Gastroesophageal sphincter (tissue), 4 donors: ENCODE data around the gene CD82. TPM values are rescaled to one million over a fixed set of nuclear protein-coding genes. Genes with fewer than 3 reads are reported as not detected.

Source experiments
- ATAC-seq: fragments of 150-250 bp; one replicate; pipeline ENCODE4 v1.9.1; 2016; ENCODE audit warnings: mild to moderate bottlenecking, moderate library complexity
- H3K27ac ChIP-seq, 4 donors: fragments of 200-600 bp; sonication (generic) in 3 of 4; 1 replicate in 3 of 4; 2 replicates in 1 of 4; pipeline ENCODE4 v1.5.1; 2016 to 2019
- H3K27me3 ChIP-seq: fragments of 200-600 bp; sonication (generic); one replicate; pipeline ENCODE4 v1.5.1; 2019
- H3K36me3 ChIP-seq, 2 donors: fragments of 200-600 bp; sonication (generic); one replicate each; pipeline ENCODE4 v1.5.1; 2019; ENCODE audit warnings: control low read depth in 1 of 2
- H3K4me1 ChIP-seq, 3 donors: fragments of 200-600 bp; sonication (generic); 1 replicate in 2 of 3; 2 replicates in 1 of 3; pipeline ENCODE4 v1.5.1; 2016 to 2019; ENCODE audit warnings: control low read depth in 2 of 3
- H3K4me3 ChIP-seq, 2 donors: fragments of 200-600 bp; sonication (generic); one replicate each; pipeline ENCODE4 v1.5.1; 2019; ENCODE audit warnings: mild to moderate bottlenecking in 1 of 2, moderate library complexity in 1 of 2
- H3K9me3 ChIP-seq, 3 donors: fragments of 200-600 bp; sonication (generic); one replicate each; pipeline ENCODE4 v1.5.1; 2017 to 2019; ENCODE audit warnings: control low read depth in 2 of 3
- CTCF ChIP-seq, 4 experiments: fragments of 200-600 bp in 2 of 4; fragments of 450-650 bp in 2 of 4; sonication (generic) in 1 of 4; IDR thresholded peaks; one replicate each; pipeline ENCODE4 v1.5.1; 2017 to 2019; ENCODE audit warnings: antibody characterized with exemption in 4 of 4, mild to moderate bottlenecking in 2 of 4, moderate library complexity in 2 of 4
- EP300 ChIP-seq: sonication (generic); formaldehyde crosslinking; IDR thresholded peaks from one replicate; pipeline ENCODE4 v1.6.1; 2017; ENCODE audit warnings: antibody characterized with exemption, mild to moderate bottlenecking
- POLR2A ChIP-seq, 2 donors: fragments of 450-650 bp; IDR thresholded peaks; one replicate each; pipeline ENCODE4 v1.6.1; 2017; ENCODE audit warnings: antibody characterized with exemption in 2 of 2, mild to moderate bottlenecking in 2 of 2, moderate library complexity in 1 of 2
- POLR2AphosphoS5 ChIP-seq: sonication (generic); formaldehyde crosslinking; IDR thresholded peaks from one replicate; pipeline ENCODE4 v1.6.1; 2017; ENCODE audit warnings: antibody characterized with exemption
- WGBS, 2 donors: methylation state at CpG; one replicate each; pipeline ENCODE4 v1.1.5; 2018; ENCODE audit warnings: low coverage in 1 of 2; 5-methylcytosine and 5-hydroxymethylcytosine counted together
- total RNA-seq, 4 donors: library from RNA; depleted of rRNA; stranded (reverse); fragments of >200 nt; gene quantifications; one replicate each; pipeline ENCODE4 v1.1.0, GENCODE V29; 2016

The CD82 gene
- total RNA-seq, 4 donors from 2014 or later, result 12.7 to 24.0 (median 19.1) TPM

DNA sequence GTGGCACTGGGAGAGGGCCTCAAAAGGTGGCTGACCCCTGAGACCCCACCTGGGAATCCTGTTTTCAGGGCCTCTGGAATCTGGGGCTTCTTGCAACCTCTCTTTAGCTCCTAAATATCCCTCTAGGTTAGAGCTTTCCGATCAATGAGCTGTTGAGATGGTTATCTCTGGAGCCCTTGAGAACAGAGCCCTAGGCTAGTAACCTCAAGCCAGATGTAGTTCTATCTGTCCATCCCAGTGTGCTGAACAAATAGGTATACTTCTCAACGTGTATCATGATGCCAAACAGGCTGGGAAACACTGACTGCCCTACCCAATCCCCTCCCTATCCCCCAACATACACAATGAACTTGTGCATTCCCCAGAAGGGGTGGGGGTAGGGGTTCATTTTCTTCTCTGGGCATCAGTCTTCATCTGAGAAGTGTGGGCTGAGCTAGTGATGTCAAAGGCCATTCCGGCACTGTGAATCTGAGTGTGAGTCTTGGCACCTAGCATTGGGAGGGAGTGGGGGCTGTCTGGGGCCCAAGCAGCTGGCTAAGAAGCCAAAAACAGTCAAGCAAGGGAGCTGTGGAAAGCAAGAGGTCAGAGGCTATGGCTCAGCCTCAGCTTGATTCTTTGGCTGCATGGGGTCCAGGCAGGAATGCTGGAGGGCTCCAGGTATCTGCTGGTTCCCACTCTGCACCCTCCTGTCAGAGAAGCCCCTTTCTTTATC is 17.3 kb downstream of the CD82 start:
- WGBS, 2 donors, result 64 to 89% methylated on average over 2 of the region's 3 CpGs
- no peaks in the 10 kb centered on the region for H3K27me3 ChIP-seq
- no peak overlapping the region for H3K27ac ChIP-seq
- H3K9me3 ChIP-seq, result peaks cover 0 to 9% (median 0%) of the 10 kb centered on the region in 3 donors
- peaks cover 0 to 23% (median 0%) of the 10 kb centered on the region in 3 donors for H3K4me1 ChIP-seq
- no peak for ATAC-seq
- peaks cover 0 to 11% of the 10 kb centered on the region in 2 donors for H3K36me3 ChIP-seq
- no peak for TF ChIP-seq POLR2A (IDR thresholded peaks at IDR 0.05)
- TF ChIP-seq POLR2AphosphoS5, result no peak
- no peak for TF ChIP-seq EP300
- H3K4me3 ChIP-seq, result no peak overlapping the region

DNA sequence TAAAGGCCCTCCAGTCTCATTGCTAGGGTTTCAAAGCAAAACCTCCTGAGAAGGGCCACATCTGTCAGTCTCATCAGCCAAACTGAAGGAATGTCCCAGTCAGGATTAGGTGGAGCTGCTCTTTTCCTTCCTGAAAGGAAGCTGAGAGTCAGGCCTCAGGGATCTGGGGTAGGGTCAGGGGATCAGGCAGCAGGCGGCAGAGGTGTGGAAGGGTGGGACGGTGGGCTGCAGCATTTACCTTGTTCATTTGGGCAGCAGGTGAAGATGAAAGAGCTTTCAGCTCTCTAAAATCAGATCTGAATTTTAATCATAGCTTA is 17.8 kb downstream of the CD82 start:
- TF ChIP-seq POLR2A (IDR thresholded peaks at IDR 0.05) (no peak), POLR2AphosphoS5 (no peak), CTCF (IDR thresholded peaks at IDR 0.05) (no peak), EP300 (no peak)
- Histone ChIP-seq H3K27ac (no peak overlapping the region), H3K4me3 (no peak overlapping the region), H3K9me3 (peaks cover 0 to 9% (median 0%) of the 10 kb centered on the region in 3 donors), H3K36me3 (peaks cover 0 to 11% of the 10 kb centered on the region in 2 donors), H3K27me3 (no peaks in the 10 kb centered on the region), H3K4me1 (peaks cover 0 to 27% (median 0%) of the 10 kb centered on the region in 3 donors)
- ATAC-seq, result no peak
- 100% methylated on average over 2 of the region's 2 CpGs; no CpG with 5 or more reads in 1 of the 2 donors for WGBS, 2 donors

GRCh38 chr11:44585421-44585820 is 20.0 kb downstream of the CD82 start:
- Histone ChIP-seq H3K4me3 (no peak overlapping the region), H3K9me3 (peaks cover 0 to 9% (median 0%) of the 10 kb centered on the region in 3 donors), H3K36me3 (peaks cover 0 to 11% of the 10 kb centered on the region in 2 donors), H3K4me1 (peaks cover 0 to 45% (median 7%) of the 10 kb centered on the region in 3 donors), H3K27ac (no peak overlapping the region), H3K27me3 (no peaks in the 10 kb centered on the region)
- TF ChIP-seq EP300 (no peak), POLR2AphosphoS5 (no peak), POLR2A (IDR thresholded peaks at IDR 0.05) (no peak), CTCF (IDR thresholded peaks at IDR 0.05) (no peak)
- WGBS, 2 donors, result 80 to 86% methylated on average over 1 to 2 of the region's 5 CpGs
- no peak for ATAC-seq

DNA sequence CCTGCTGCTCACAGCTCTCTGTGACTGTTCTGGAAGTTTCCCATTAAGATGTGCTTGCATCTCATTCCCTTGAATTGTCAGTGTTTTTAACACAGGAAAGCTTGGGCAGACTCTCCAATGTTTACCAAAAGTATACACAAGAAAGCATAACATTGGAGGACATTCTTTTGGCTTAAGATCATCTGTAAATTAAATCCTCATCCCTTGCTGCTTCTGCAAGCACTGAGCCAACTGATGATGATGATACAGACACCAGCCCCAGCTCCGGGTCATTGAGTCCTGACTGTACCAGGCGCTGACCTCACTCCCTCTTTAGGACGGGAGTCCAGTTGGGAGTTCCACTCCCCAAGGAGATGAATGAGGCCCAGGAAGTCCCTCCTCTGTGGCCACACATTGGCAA is 23.8 kb downstream of the CD82 start:
- no peaks in the 10 kb centered on the region for H3K27me3 ChIP-seq
- WGBS, 2 donors, result 25% methylated on average over 1 of the region's 3 CpGs; no CpG with 5 or more reads in 1 of the 2 donors
- no peak overlapping the region for H3K4me3 ChIP-seq
- H3K27ac ChIP-seq, result peak overlapping the region; percentile 12 to 83 (median 66)
- peaks cover 0 to 75% (median 23%) of the 10 kb centered on the region in 3 donors for H3K4me1 ChIP-seq
- H3K9me3 ChIP-seq, result no peaks in the 10 kb centered on the region
- TF ChIP-seq POLR2AphosphoS5, result peak; percentile 63
- no peak for TF ChIP-seq EP300
- peak; percentile 34 for ATAC-seq
- H3K36me3 ChIP-seq, result peaks cover 0 to 5% of the 10 kb centered on the region in 2 donors

- no peak for TF ChIP-seq POLR2A (IDR thresholded peaks at IDR 0.05)
- no peak for TF ChIP-seq EP300
- TF ChIP-seq CTCF (IDR thresholded peaks at IDR 0.05), result no peak
- TF ChIP-seq POLR2AphosphoS5, result no peak
- WGBS, 2 donors, result 100% methylated on average over 1 of the region's 6 CpGs; no CpG with 5 or more reads in 1 of the 2 donors
- H3K4me3 ChIP-seq, result no peak overlapping the region
- no peaks in the 10 kb centered on the region for H3K9me3 ChIP-seq
- H3K36me3 ChIP-seq, result peaks cover 0 to 5% of the 10 kb centered on the region in 2 donors
- ATAC-seq, result no peak
- H3K27me3 ChIP-seq, result no peaks in the 10 kb centered on the region
- peak overlapping the region in 3 of 4 donors; percentile 74 to 80 (median 78) for H3K27ac ChIP-seq
- peaks cover 0 to 73% (median 26%) of the 10 kb centered on the region in 3 donors for H3K4me1 ChIP-seq
Measured at GRCh38 chr11:44590769-44591168, 25.3 kb downstream of the CD82 start.

DNA sequence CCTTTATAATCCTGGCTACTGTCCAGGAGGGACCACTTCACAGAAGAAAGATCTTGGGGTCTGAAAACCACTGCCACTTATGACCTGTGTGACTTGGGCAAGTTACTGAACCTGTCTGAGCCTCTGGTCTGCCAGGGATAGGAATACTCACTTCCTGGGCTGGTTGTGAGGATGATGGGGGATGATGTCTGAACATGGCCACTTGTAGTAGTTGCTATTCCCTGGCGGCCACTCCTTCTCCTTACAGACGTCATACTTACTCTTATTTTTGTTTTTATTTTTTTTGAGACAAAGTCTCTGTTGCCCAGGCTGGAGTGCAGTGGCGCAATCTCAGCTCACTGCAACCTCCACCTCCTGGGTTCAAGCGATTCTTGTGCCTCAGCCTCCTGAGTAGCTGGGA is 26.1 kb downstream of the CD82 start:
- no peak overlapping the region for H3K4me3 ChIP-seq
- ATAC-seq, result no peak
- WGBS, 2 donors, result 88% methylated on average over 4 of the region's 4 CpGs; no CpG with 5 or more reads in 1 of the 2 donors
- H3K27ac ChIP-seq, result peak overlapping the region; percentile 43 to 80 (median 76)
- H3K4me1 ChIP-seq, result peaks cover 0 to 79% (median 34%) of the 10 kb centered on the region in 3 donors
- no peaks in the 10 kb centered on the region for H3K9me3 ChIP-seq
- TF ChIP-seq EP300, result no peak
- TF ChIP-seq POLR2A (IDR thresholded peaks at IDR 0.05), result no peak
- TF ChIP-seq CTCF (IDR thresholded peaks at IDR 0.05), result no peak
- no peaks in the 10 kb centered on the region for H3K27me3 ChIP-seq
- H3K36me3 ChIP-seq, result peaks cover 0 to 5% of the 10 kb centered on the region in 2 donors
